Fibroblast of villous mesenchyme (primary cell): ENCODE results near the gene NTM. TPM values are rescaled to one million over a fixed set of nuclear protein-coding genes. Genes with fewer than 3 reads are reported as not detected.

Source experiments
- DNase-seq: peaks from one replicate; pipeline ENCODE4 v3.0.0-alpha.2; 2010; ENCODE audit warnings: low read depth
- H3K4me3 ChIP-seq: 2 replicates; pipeline ENCODE4 v1.5.1; 2011; ENCODE audit warnings: low read depth, mild to moderate bottlenecking, low read length
- CTCF ChIP-seq: IDR thresholded peaks from 2 replicates; pipeline ENCODE4 v1.5.1; 2012; ENCODE audit warnings: low read depth, mild to moderate bottlenecking, low read length; ENCODE audit not compliant: insufficient read depth
- total RNA-seq: library from RNA; depleted of rRNA; stranded (reverse); fragments of >200 nt; gene quantifications from 2 replicates; pipeline ENCODE4 v1.2.3, GENCODE V29; 2012

Gene NTM
- total RNA-seq, 1 donor, result 7.3 TPM

- H3K4me3 ChIP-seq, result no peak overlapping the region
- TF ChIP-seq CTCF, result no peak
These were observed 300.9 kb downstream of the NTM start for GRCh38 chr11:131671320-131671719.

GRCh38 chr11:131671734-131672133 lies 301.3 kb downstream of the NTM start:
- H3K4me3 ChIP-seq, result no peak overlapping the region
- no peak for TF ChIP-seq CTCF
- no peak for DNase-seq

More at GRCh38 chr11:131671320-131671719, 300.9 kb downstream of the NTM start:
- DNase-seq, result no peak

GRCh38 chr11:131672191-131672590 lies 301.8 kb downstream of the NTM start:
- no peak overlapping the region for H3K4me3 ChIP-seq
- no peak for DNase-seq
- no peak for TF ChIP-seq CTCF

- H3K4me3 ChIP-seq, result no peak overlapping the region
- peak; percentile 56 for DNase-seq
- peak; percentile 93 for TF ChIP-seq CTCF
These were observed 303.8 kb downstream of the NTM start for GRCh38 chr11:131674051-131674755.

- no peak for DNase-seq
- no peak overlapping the region for H3K4me3 ChIP-seq
- no peak for TF ChIP-seq CTCF
These were observed 304.9 kb downstream of the NTM start for GRCh38 chr11:131675121-131675888.

- no peak overlapping the region for H3K4me3 ChIP-seq
- no peak for DNase-seq
- no peak for TF ChIP-seq CTCF
These were observed 307.5 kb downstream of the NTM start for GRCh38 chr11:131677828-131678470.
